OCI-LY7 (cell line): ENCODE measurements around the gene KBTBD8. TPM values are rescaled to one million over a fixed set of nuclear protein-coding genes. Genes with fewer than 3 reads are reported as not detected.
A peak's percentile ranks its signal among the peaks of the same experiment; 100 is the strongest.

ENCODE experiments used
- BruUV-seq: library from RNA; stranded (reverse); fragments of 400-500 nt; replicated peaks from 2 replicates; lab custom pipeline; 2021; lab: Mats Ljungman, UMichigan
- CTCF ChIA-PET: fragments of 300-600 bp; sonication (Branson Sonifier 250); formaldehyde crosslinking; loops from one replicate; lab custom pipeline; 2022; ENCODE audit warnings: antibody characterized with exemption; ENCODE audit not compliant: unreplicated experiment; lab: Charles Lee
- POLR2A ChIA-PET: fragments of 300-600 bp; sonication (Branson Sonifier 250); formaldehyde crosslinking; loops from one replicate; lab custom pipeline; 2022; ENCODE audit warnings: antibody characterized with exemption; lab: Charles Lee
- DNase-seq: peaks from one replicate; pipeline ENCODE4 v3.0.0-alpha.2; 2015; ENCODE audit warnings: low spot score
- H2AFZ ChIP-seq: fragments of 200-600 bp; sonication (generic), shearing (Covaris generic); 2 replicates; pipeline ENCODE4 v1.6.1; 2014; ENCODE audit warnings: mild to moderate bottlenecking, antibody characterized with exemption, low read length, moderate library complexity
- H3K27ac ChIP-seq: fragments of 200-600 bp; sonication (generic); 2 replicates; pipeline ENCODE4 v1.5.1; 2014; ENCODE audit warnings: mixed run types, low read depth, mild to moderate bottlenecking, moderate library complexity, low read length, inconsistent platforms; ENCODE audit not compliant: poor library complexity, severe bottlenecking
- H3K36me3 ChIP-seq: fragments of 200-600 bp; sonication (generic); 2 replicates; pipeline ENCODE4 v1.6.1; 2014; ENCODE audit warnings: mild to moderate bottlenecking, antibody characterized with exemption, low read length, moderate library complexity, mixed read lengths; ENCODE audit not compliant: insufficient read depth
- H3K4me1 ChIP-seq: fragments of 200-600 bp; sonication (generic); 2 replicates; pipeline ENCODE4 v1.5.1; 2014; ENCODE audit warnings: mild to moderate bottlenecking, low read length; ENCODE audit not compliant: insufficient read depth, poor library complexity, severe bottlenecking
- H3K4me2 ChIP-seq: fragments of 200-600 bp; sonication (generic); 2 replicates; pipeline ENCODE4 v1.6.1; 2014; ENCODE audit warnings: mild to moderate bottlenecking, low read length
- H3K4me3 ChIP-seq: fragments of 200-600 bp; sonication (generic); 2 replicates; pipeline ENCODE4 v1.5.1; 2014; ENCODE audit warnings: mild to moderate bottlenecking, low read depth, low read length; ENCODE audit not compliant: poor library complexity, severe bottlenecking
- H3K79me2 ChIP-seq: fragments of 200-600 bp; sonication (generic); 2 replicates; pipeline ENCODE4 v1.6.1; 2016; ENCODE audit warnings: low read depth, mild to moderate bottlenecking, low read length, moderate library complexity, mixed read lengths; ENCODE audit not compliant: insufficient read depth
- H3K9me2 ChIP-seq: fragments of 200-600 bp; sonication (generic); 2 replicates; pipeline ENCODE4 v1.6.1; 2016; ENCODE audit warnings: mild to moderate bottlenecking, low read length, mixed read lengths; ENCODE audit not compliant: insufficient read depth
- H3K9me3 ChIP-seq: fragments of 200-600 bp; sonication (generic); 2 replicates; pipeline ENCODE4 v1.6.1; 2014; ENCODE audit warnings: mild to moderate bottlenecking, mixed run types, low read length, mixed read lengths
- H4K20me1 ChIP-seq: fragments of 200-600 bp; sonication (generic); 2 replicates; pipeline ENCODE4 v1.6.1; 2014; ENCODE audit warnings: mild to moderate bottlenecking, antibody characterized with exemption, low read length, moderate library complexity, mixed read lengths; ENCODE audit not compliant: insufficient read depth
- EZH2phosphoT487 ChIP-seq: fragments of 200-600 bp; sonication (generic); IDR thresholded peaks from 2 replicates; pipeline ENCODE4 v1.6.1; 2018; ENCODE audit warnings: low read depth, borderline replicate concordance, mild to moderate bottlenecking, mixed run types, antibody characterized with exemption, low read length, moderate library complexity, mixed read lengths
- intact Hi-C: fragments of 100-400 bp; cut with micrococcal nuclease; formaldehyde crosslinking; loops from one replicate; pipeline ENCODE4 v1.10.0; 2022; ENCODE audit not compliant: unreplicated experiment
- total RNA-seq, 2 experiments: library from RNA; depleted of rRNA in 1 of 2; stranded (reverse); fragments of >200 nt in 1 of 2; shearing (Covaris generic) in 1 of 2; gene quantifications; 2 replicates each; pipeline ENCODE4 v1.2.3, GENCODE V29; 2014 to 2022
- TF ChIP-seq, protein P1 (sequence below): fragments of 200-600 bp; sonication (generic); conservative IDR thresholded peaks from 2 replicates; pipeline ENCODE4 v1.5.1; 2014; ENCODE audit warnings: mild to moderate bottlenecking, antibody characterized with exemption, low read length, moderate library complexity, mixed read lengths

The KBTBD8 gene
- total RNA-seq, 2 experiments from 2014 or later, result 16.4 to 24.8 TPM

DNA sequence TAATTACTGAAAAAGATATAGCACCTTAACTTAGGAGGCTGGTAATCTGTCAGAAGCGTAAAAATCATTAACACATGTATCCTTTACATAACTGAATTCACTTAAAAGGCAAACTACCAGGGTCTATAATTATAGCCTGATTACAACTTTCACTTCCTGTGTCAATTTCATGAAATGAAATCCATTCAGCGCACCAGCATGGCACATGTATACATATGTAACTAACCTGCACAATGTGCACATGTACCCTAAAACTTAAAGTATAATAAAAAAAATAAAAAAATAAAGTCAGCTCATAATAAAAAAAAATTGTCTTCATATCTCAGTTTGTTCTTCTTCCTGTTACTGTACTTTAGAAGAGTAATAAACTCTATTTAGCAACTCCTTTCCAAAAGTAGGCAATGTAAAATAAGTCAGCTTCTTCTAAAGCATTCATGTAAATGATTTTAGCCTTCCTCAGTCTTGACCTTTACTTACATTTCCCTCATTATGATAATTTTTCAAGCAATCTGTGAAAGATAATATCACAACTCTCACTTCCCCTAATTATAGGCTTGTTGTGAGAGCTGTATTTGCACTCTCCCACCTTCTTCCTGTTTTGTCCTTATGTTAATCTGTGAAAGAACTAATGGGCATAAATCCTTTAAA is 50.1 kb downstream of the KBTBD8 start:
- Histone ChIP-seq H3K9me2 (no peaks in the 10 kb centered on the region), H4K20me1 (no peaks in the 10 kb centered on the region), H3K4me2 (peak overlapping the region; percentile 70), H2AFZ (peak overlapping the region; percentile 88; the same call in 1 of the 2 replicates), H3K36me3 (peaks cover 19% of the 10 kb centered on the region), H3K4me1 (peaks cover 54% of the 10 kb centered on the region), H3K9me3 (peaks cover 20% of the 10 kb centered on the region), H3K79me2 (no peaks in the 10 kb centered on the region), H3K4me3 (peak overlapping the region; percentile 58), H3K27ac (peak overlapping the region; percentile 100)
- ChIA-PET CTCF (interaction anchor here (0.5 to 1.3 kb wide), 5 partner anchors 26 to 117 kb away, joined by 3 to 4 read pairs (median 4); partner anchors contain the start of gene KBTBD8), POLR2A (interaction anchor here (0.7 to 6.4 kb wide), 18 partner anchors 9 to 603 kb away, joined by 3 to 115 read pairs (median 6); partner anchors contain the start of gene KBTBD8)
- TF ChIP-seq, protein P1, sequence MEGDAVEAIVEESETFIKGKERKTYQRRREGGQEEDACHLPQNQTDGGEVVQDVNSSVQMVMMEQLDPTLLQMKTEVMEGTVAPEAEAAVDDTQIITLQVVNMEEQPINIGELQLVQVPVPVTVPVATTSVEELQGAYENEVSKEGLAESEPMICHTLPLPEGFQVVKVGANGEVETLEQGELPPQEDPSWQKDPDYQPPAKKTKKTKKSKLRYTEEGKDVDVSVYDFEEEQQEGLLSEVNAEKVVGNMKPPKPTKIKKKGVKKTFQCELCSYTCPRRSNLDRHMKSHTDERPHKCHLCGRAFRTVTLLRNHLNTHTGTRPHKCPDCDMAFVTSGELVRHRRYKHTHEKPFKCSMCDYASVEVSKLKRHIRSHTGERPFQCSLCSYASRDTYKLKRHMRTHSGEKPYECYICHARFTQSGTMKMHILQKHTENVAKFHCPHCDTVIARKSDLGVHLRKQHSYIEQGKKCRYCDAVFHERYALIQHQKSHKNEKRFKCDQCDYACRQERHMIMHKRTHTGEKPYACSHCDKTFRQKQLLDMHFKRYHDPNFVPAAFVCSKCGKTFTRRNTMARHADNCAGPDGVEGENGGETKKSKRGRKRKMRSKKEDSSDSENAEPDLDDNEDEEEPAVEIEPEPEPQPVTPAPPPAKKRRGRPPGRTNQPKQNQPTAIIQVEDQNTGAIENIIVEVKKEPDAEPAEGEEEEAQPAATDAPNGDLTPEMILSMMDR, result no peak
- intact Hi-C loops, result loop anchor here (1.0 to 10.0 kb wide), 4 partner anchors 50 to 639 kb away; partner anchors contain the start of genes KBTBD8 and SUCLG2
- no TSS peak for BruUV-seq
- DNase-seq, result peak; percentile 86

DNA sequence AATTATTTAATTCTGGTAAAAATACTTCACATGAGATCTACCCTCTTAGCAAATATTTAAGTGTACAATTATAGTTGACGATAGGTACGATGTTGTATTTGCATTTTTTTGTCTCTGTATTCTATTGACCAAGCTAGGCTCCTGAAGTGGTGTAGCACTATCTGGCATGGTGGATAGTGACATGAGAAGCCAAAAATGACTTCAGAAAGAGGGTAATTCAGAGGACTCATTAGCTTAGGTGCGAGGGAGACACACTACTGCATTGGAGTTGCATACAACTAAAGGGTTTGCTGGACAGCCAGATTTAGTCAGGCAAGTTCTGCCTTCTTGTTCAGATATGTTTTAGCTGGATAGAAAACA is 50.6 kb downstream of the KBTBD8 start:
- Histone ChIP-seq H3K4me1 (peaks cover 54% of the 10 kb centered on the region), H4K20me1 (no peaks in the 10 kb centered on the region), H3K9me2 (no peaks in the 10 kb centered on the region), H2AFZ (peak overlapping the region; percentile 70; the same call in 1 of the 2 replicates), H3K79me2 (no peaks in the 10 kb centered on the region), H3K9me3 (peaks cover 20% of the 10 kb centered on the region), H3K4me2 (peak overlapping the region; percentile 70), H3K27ac (peak overlapping the region; percentile 100), H3K36me3 (peaks cover 19% of the 10 kb centered on the region), H3K4me3 (peak overlapping the region; percentile 58)
- intact Hi-C loops, result loop anchor here (1.0 to 10.0 kb wide), 4 partner anchors 50 to 639 kb away; partner anchors contain the start of genes KBTBD8 and SUCLG2
- CTCF ChIA-PET, result interaction anchor here (0.5 to 1.4 kb wide), 4 partner anchors 14 to 117 kb away, joined by 3 to 5 read pairs (median 4); partner anchors contain the start of gene KBTBD8
- TF ChIP-seq EZH2phosphoT487, result no peak
- TF ChIP-seq, protein P1, result no peak
- peak; percentile 68 for DNase-seq
- POLR2A ChIA-PET, result interaction anchor here (0.6 to 6.4 kb wide), 16 partner anchors 9 to 558 kb away, joined by 3 to 115 read pairs (median 8); partner anchors contain the start of gene KBTBD8
- BruUV-seq, result TSS peak; percentile 92

DNA sequence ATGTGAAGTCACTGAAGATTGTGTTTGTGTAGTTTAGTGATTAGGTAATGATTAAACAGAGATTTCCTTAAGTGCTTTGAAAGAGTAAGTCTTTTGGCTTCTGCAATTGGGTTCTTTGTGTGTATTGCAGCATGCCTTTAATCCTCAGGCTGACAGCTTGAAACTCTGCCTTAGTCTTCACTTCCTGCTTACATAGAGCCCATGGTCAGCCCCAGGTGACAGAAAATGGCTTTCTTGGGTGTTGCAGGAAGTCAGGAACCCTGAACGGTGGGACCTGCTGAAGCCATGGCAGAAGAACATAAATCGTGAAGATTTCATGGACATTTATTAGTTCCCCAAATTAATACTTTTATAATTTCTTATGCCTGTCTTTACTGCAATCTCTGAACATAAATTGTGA is 61.3 kb downstream of the KBTBD8 start:
- Histone ChIP-seq H4K20me1 (no peaks in the 10 kb centered on the region), H3K9me2 (no peaks in the 10 kb centered on the region), H3K9me3 (peaks cover 32% of the 10 kb centered on the region; the same call in 1 of the 2 replicates), H3K27ac (no peak overlapping the region), H3K4me1 (peaks cover 11% of the 10 kb centered on the region), H3K79me2 (no peaks in the 10 kb centered on the region), H3K4me2 (no peak overlapping the region), H3K4me3 (no peak overlapping the region), H3K36me3 (peaks cover 11% of the 10 kb centered on the region; the same call in 1 of the 2 replicates), H2AFZ (peak overlapping the region; percentile 12; the same call in 1 of the 2 replicates)
- CTCF ChIA-PET, result no interaction called here
- no peak for TF ChIP-seq EZH2phosphoT487
- TF ChIP-seq, protein P1, result no peak
- POLR2A ChIA-PET, result interaction anchor here (1.1 kb wide), 1 partner anchor 14 kb away, joined by 3 read pairs; no protein-coding TSS in a partner anchor
- intact Hi-C loops, result no loop called here
- BruUV-seq, result no TSS peak
- no peak for DNase-seq
